ENCODE results near the gene MYO3A. TPM values are rescaled to one million over a fixed set of nuclear protein-coding genes. Genes with fewer than 3 reads are reported as not detected.
A peak's percentile ranks its signal among the peaks of the same experiment; 100 is the strongest.
"Not testable (repeated sequence)": the region's sequence is repeated elsewhere in the genome, so short reads cannot be mapped to it uniquely, and the experiment has no call there.

The MYO3A gene
- polyA plus RNA-seq, 1 donor, result 10.2 TPM

GRCh38 chr10:25982107-25982506 lies 48.1 kb downstream of the MYO3A start:
- DNase-seq, result no peak

- DNase-seq, result no peak
Measured at GRCh38 chr10:25988583-25988982, 54.6 kb downstream of the MYO3A start.

- no peak for DNase-seq
Measured at GRCh38 chr10:25989951-25990350, 55.9 kb downstream of the MYO3A start.

- no peak for DNase-seq
Measured at GRCh38 chr10:25999295-25999981, 65.4 kb downstream of the MYO3A start.

- no peak for DNase-seq
Measured at GRCh38 chr10:26000971-26001370, 66.9 kb downstream of the MYO3A start.

GRCh38 chr10:26002466-26002865 lies 68.4 kb downstream of the MYO3A start:
- DNase-seq, result not testable (repeated sequence)

- no peak for DNase-seq
Measured at GRCh38 chr10:26015092-26015491, 81.1 kb downstream of the MYO3A start.

GRCh38 chr10:26022831-26023230 lies 88.8 kb downstream of the MYO3A start:
- DNase-seq, result no peak

GRCh38 chr10:26024303-26024702 lies 90.3 kb downstream of the MYO3A start:
- no peak for DNase-seq

GRCh38 chr10:26025523-26025922 lies 91.5 kb downstream of the MYO3A start:
- no peak for DNase-seq

- no peak for DNase-seq
Measured at GRCh38 chr10:26029858-26030257, 95.8 kb downstream of the MYO3A start.

GRCh38 chr10:26031300-26031699 lies 97.3 kb downstream of the MYO3A start:
- DNase-seq, result no peak

GRCh38 chr10:26043469-26043868 lies 109.4 kb downstream of the MYO3A start:
- DNase-seq, result no peak

GRCh38 chr10:26044141-26044749 lies 110.2 kb downstream of the MYO3A start:
- DNase-seq, result peak; percentile 27

- no peak for DNase-seq
Measured at GRCh38 chr10:26046073-26046700, 112.2 kb downstream of the MYO3A start.

- DNase-seq, result no peak
Measured at GRCh38 chr10:26048756-26049155, 114.7 kb downstream of the MYO3A start.

GRCh38 chr10:26052326-26052725 lies 118.3 kb downstream of the MYO3A start:
- DNase-seq, result no peak

- DNase-seq, result no peak
Measured at GRCh38 chr10:26057466-26057865, 123.4 kb downstream of the MYO3A start.

- no peak for DNase-seq
Measured at GRCh38 chr10:26064106-26064505, 130.1 kb downstream of the MYO3A start.

GRCh38 chr10:26067680-26068079 lies 133.7 kb downstream of the MYO3A start:
- DNase-seq, result no peak

- not testable (repeated sequence) for DNase-seq
Measured at GRCh38 chr10:26080971-26081370, 146.9 kb downstream of the MYO3A start.

- no peak for DNase-seq
Measured at GRCh38 chr10:26081459-26081858, 147.4 kb downstream of the MYO3A start.

- no peak for DNase-seq
Measured at GRCh38 chr10:26085549-26085948, 151.5 kb downstream of the MYO3A start.

- no peak for DNase-seq
Measured at GRCh38 chr10:26087666-26088065, 153.6 kb downstream of the MYO3A start.

Measured in left kidney (tissue), 2 donors.